NCI-H524 (cell line): ENCODE measurements around the gene ANKRD44.
A peak's percentile ranks its signal among the peaks of the same experiment; 100 is the strongest.

ENCODE experiments used
- DNase-seq, 2 experiments: peaks; one replicate each; lab custom pipeline; 2025; lab: John Stamatoyannopoulos, UW

Gene ANKRD44

GRCh38 chr2:196955036-196955435 is 355.5 kb downstream of the ANKRD44 start:
- DNase-seq: no peak

- DNase-seq: no peak
Observed at GRCh38 chr2:196954001-196954400, 356.6 kb downstream of the ANKRD44 start.

GRCh38 chr2:196952936-196953335 is 357.6 kb downstream of the ANKRD44 start:
- no peak for DNase-seq

- DNase-seq: peak in 1 of 2 experiments; percentile 2
Observed at GRCh38 chr2:196951973-196952372, 358.6 kb downstream of the ANKRD44 start.

- DNase-seq: no peak
Observed at GRCh38 chr2:196949116-196949515, 361.5 kb downstream of the ANKRD44 start.

- DNase-seq: no peak
Observed at GRCh38 chr2:196944570-196944969, 366.0 kb downstream of the ANKRD44 start.

- no peak for DNase-seq
Observed at GRCh38 chr2:196941398-196942078, 369.0 kb downstream of the ANKRD44 start.

- no peak for DNase-seq
Observed at GRCh38 chr2:196939371-196939770, 371.2 kb downstream of the ANKRD44 start.
